Endothelial cell of umbilical vein (primary cell): ENCODE results near the gene TET2. TPM values are rescaled to one million over a fixed set of nuclear protein-coding genes. Genes with fewer than 3 reads are reported as not detected.

Experiments used
- BruUV-seq: library from RNA; stranded (reverse); fragments of 400-500 nt; replicated peaks from 2 replicates; lab custom pipeline; 2021; lab: Mats Ljungman, UMichigan
- CTCF ChIA-PET: fragments of 300-600, 350-600 bp; sonication (Branson Sonifier 250); formaldehyde crosslinking; loops from one replicate; lab custom pipeline; 2021; ENCODE audit warnings: antibody characterized with exemption, inconsistent platforms; lab: Charles Lee
- POLR2A ChIA-PET: fragments of 300-600, 350-600 bp; sonication (Branson Sonifier 250); formaldehyde crosslinking; loops from one replicate; lab custom pipeline; 2021; ENCODE audit warnings: antibody characterized with exemption, inconsistent platforms; lab: Charles Lee
- DNase-seq: peaks from one replicate; pipeline ENCODE4 v3.0.0-alpha.2; 2011; ENCODE audit warnings: low read depth, low spot score
- FAIRE-seq: peaks from 2 replicates; lab custom pipeline; 2011; peaks lifted over from hg19 to GRCh38; lab: Jason Lieb, UNC
- H2AFZ ChIP-seq: 2 replicates; pipeline ENCODE4 v1.6.0; 2012; ENCODE audit warnings: low read depth, low read length, control low read depth, inconsistent platforms
- H3K27ac ChIP-seq: 2 replicates; pipeline ENCODE4 v1.5.1; 2011; ENCODE audit warnings: low read depth, mild to moderate bottlenecking, control low read depth, low read length, moderate library complexity; ENCODE audit not compliant: insufficient read depth
- H3K27me3 ChIP-seq, 2 experiments: 2 replicates each; pipeline versions ENCODE4 v1.6.0 to v1.6.1; 2011; ENCODE audit warnings: low read length in 2 of 2, mixed read lengths in 1 of 2; ENCODE audit not compliant: control insufficient read depth in 2 of 2, insufficient read depth in 2 of 2
- H3K36me3 ChIP-seq, 2 experiments: 2 replicates in 1 of 2; 3 replicates in 1 of 2; pipeline ENCODE4 v1.5.1; 2011; ENCODE audit warnings: low read length in 2 of 2, mild to moderate bottlenecking in 1 of 2, moderate library complexity in 1 of 2; ENCODE audit not compliant: control insufficient read depth in 2 of 2, insufficient read depth in 2 of 2; ENCODE audit errors: extremely low read depth in 1 of 2
- H3K4me1 ChIP-seq: 3 replicates; pipeline ENCODE4 v1.5.1; 2011; ENCODE audit warnings: mild to moderate bottlenecking, low read length; ENCODE audit not compliant: control insufficient read depth, insufficient read depth; ENCODE audit errors: extremely low read depth
- H3K4me2 ChIP-seq: 2 replicates; pipeline ENCODE4 v1.6.1; 2011; ENCODE audit warnings: low read length, control low read depth, mixed read lengths; ENCODE audit not compliant: insufficient read depth
- H3K4me3 ChIP-seq, 3 experiments: fragments of 200-600 bp in 1 of 3; sonication (generic), shearing (Covaris generic) in 1 of 3; replicated peaks in 1 of 3; 2 replicates each; pipeline ENCODE4 v1.5.1; 2011 to 2016; ENCODE audit warnings: control low read depth in 3 of 3, low read length in 3 of 3, mild to moderate bottlenecking in 2 of 3, inconsistent platforms in 1 of 3, low read depth in 1 of 3, moderate library complexity in 1 of 3; ENCODE audit not compliant: insufficient read depth in 1 of 3
- H3K79me2 ChIP-seq: 2 replicates; pipeline ENCODE4 v1.6.0; 2012; ENCODE audit warnings: low read length, inconsistent platforms; ENCODE audit not compliant: control insufficient read depth, insufficient read depth
- H3K9ac ChIP-seq: replicated peaks from 2 replicates; pipeline ENCODE3; 2011; ENCODE audit warnings: low read length, control low read depth; ENCODE audit not compliant: insufficient read depth; ENCODE audit errors: extremely low read depth
- H3K9me1 ChIP-seq: replicated peaks from 3 replicates; pipeline ENCODE4 v1.6.0; 2011; ENCODE audit warnings: mild to moderate bottlenecking, low read length; ENCODE audit not compliant: control insufficient read depth, insufficient read depth; ENCODE audit errors: extremely low read depth
- H3K9me3 ChIP-seq: replicated peaks from 2 replicates; pipeline ENCODE4 v1.5.1; 2012; ENCODE audit warnings: low read length, inconsistent platforms; ENCODE audit not compliant: control insufficient read depth, insufficient read depth
- H4K20me1 ChIP-seq: replicated peaks from 2 replicates; pipeline ENCODE3; 2011; ENCODE audit warnings: mild to moderate bottlenecking, low read length; ENCODE audit not compliant: control insufficient read depth, insufficient read depth; ENCODE audit errors: extremely low read depth
- CTCF ChIP-seq, 2 donors: IDR thresholded peaks; 1 replicate in 1 of 2; 2 replicates in 1 of 2; pipeline ENCODE4 v1.5.1; 2011; ENCODE audit warnings: low read length in 2 of 2, mild to moderate bottlenecking in 2 of 2, moderate library complexity in 2 of 2, control low read depth in 1 of 2, inconsistent platforms in 1 of 2, low read depth in 1 of 2; ENCODE audit not compliant: insufficient read depth in 1 of 2; ENCODE audit errors: extremely low read depth in 1 of 2
- EZH2 ChIP-seq: IDR thresholded peaks from 2 replicates; pipeline ENCODE4 v1.6.1; 2012; ENCODE audit warnings: borderline replicate concordance, low read depth, mild to moderate bottlenecking, moderate library complexity, low read length, inconsistent platforms; ENCODE audit not compliant: severe bottlenecking
- FOS ChIP-seq: IDR thresholded peaks from 2 replicates; pipeline ENCODE4 v1.6.1; 2011; ENCODE audit warnings: mild to moderate bottlenecking, low read length, moderate library complexity, borderline replicate concordance; ENCODE audit not compliant: insufficient read depth
- GATA2 ChIP-seq: IDR thresholded peaks from 2 replicates; pipeline ENCODE4 v1.7.0; 2011; ENCODE audit warnings: low read depth, mild to moderate bottlenecking, moderate library complexity, mixed read lengths, low read length; ENCODE audit not compliant: insufficient read length, insufficient read depth
- JUN ChIP-seq: IDR thresholded peaks from 2 replicates; pipeline ENCODE4 v1.6.1; 2011; ENCODE audit warnings: borderline replicate concordance, low read depth; ENCODE audit not compliant: insufficient read length, insufficient read depth
- MAX ChIP-seq: IDR thresholded peaks from 2 replicates; pipeline ENCODE4 v1.6.1; 2011; ENCODE audit not compliant: insufficient read depth, insufficient read length
- MYC ChIP-seq: IDR thresholded peaks from one replicate; pipeline ENCODE4 v1.6.1; 2011; ENCODE audit warnings: mild to moderate bottlenecking, low read depth, low read length
- POLR2A ChIP-seq: IDR thresholded peaks from 2 replicates; pipeline ENCODE4 v1.6.1; 2012; ENCODE audit warnings: low read depth, mild to moderate bottlenecking, control low read depth, low read length
- POLR2AphosphoS5 ChIP-seq: IDR thresholded peaks from 2 replicates; pipeline ENCODE4 v1.6.1; 2012; ENCODE audit warnings: low read depth, mild to moderate bottlenecking, control low read depth, low read length, moderate library complexity; ENCODE audit not compliant: insufficient read depth
- dilution Hi-C: fragments of 300-500 bp; cut with MboI; formaldehyde crosslinking; loops from one replicate; pipeline ENCODE4 v1.15.0; 2019; ENCODE audit warnings: low sequenced_read_pairs; ENCODE audit not compliant: extremely low pct_ligation_motif_present
- intact Hi-C: fragments of 100-400 bp; cut with micrococcal nuclease; formaldehyde crosslinking; loops from one replicate; pipeline ENCODE4 v1.10.0; 2022
- polyA plus RNA-seq, 4 experiments: library from polyadenylated mRNA; depleted of rRNA in 3 of 4; stranded (reverse) in 3 of 4; unstranded in 1 of 4; fragments of >200 nt; gene quantifications; 2 replicates each; pipeline versions ENCODE4 v1.2.1 to v1.2.3, GENCODE V29; 2011 to 2012; ENCODE audit warnings: missing spikeins in 1 of 4
- total RNA-seq: library from RNA; stranded (reverse); gene quantifications from 2 replicates; pipeline ENCODE4 v1.2.3, GENCODE V29; 2021

TET2 gene
- total and polyA plus RNA-seq, 2 donors (not counting 3 experiments of a cell fraction or from before 2014, with no cell fraction given) = 4.8 to 17.5 TPM

GRCh38 chr4:105181259-105181658 lies 34.6 kb downstream of the TET2 start:
- H3K9me1 ChIP-seq = no peaks in the 10 kb centered on the region

More at GRCh38 chr4:105181259-105181658, 34.6 kb downstream of the TET2 start:
- Histone ChIP-seq H3K4me1 (peaks cover 8% of the 10 kb centered on the region), H3K27me3 (no peaks in the 10 kb centered on the region), H4K20me1 (no peaks in the 10 kb centered on the region), H3K27ac (no peak overlapping the region), H3K36me3 (no peaks in the 10 kb centered on the region), H3K4me2 (no peak overlapping the region), H2AFZ (no peak overlapping the region), H3K9ac (no peak overlapping the region), H3K9me3 (no peaks in the 10 kb centered on the region), H3K79me2 (no peaks in the 10 kb centered on the region), H3K4me3 (no peak overlapping the region)
- no TSS peak for BruUV-seq
- DNase-seq = no peak
- dilution Hi-C loops (no loop called here), intact Hi-C loops (no loop called here)
- TF ChIP-seq EZH2 = no peak
- TF ChIP-seq MYC = no peak
- no peak for TF ChIP-seq FOS
- no peak for TF ChIP-seq POLR2AphosphoS5
- TF ChIP-seq MAX = no peak
- TF ChIP-seq CTCF (IDR thresholded peaks at IDR 0.05; ENCODE audit: extremely low read depth in 1 of 2, insufficient read depth in 1 of 2, low read depth in 1 of 2, low read length in 2 of 2) = no peak
- no peak for TF ChIP-seq JUN
- no peak for TF ChIP-seq GATA2
- TF ChIP-seq POLR2A = no peak
- FAIRE-seq = no peak
- CTCF ChIA-PET = no interaction called here
- POLR2A ChIA-PET = no interaction called here
